ENCODE data around the gene CFAP97D1.

The CFAP97D1 gene

DNA sequence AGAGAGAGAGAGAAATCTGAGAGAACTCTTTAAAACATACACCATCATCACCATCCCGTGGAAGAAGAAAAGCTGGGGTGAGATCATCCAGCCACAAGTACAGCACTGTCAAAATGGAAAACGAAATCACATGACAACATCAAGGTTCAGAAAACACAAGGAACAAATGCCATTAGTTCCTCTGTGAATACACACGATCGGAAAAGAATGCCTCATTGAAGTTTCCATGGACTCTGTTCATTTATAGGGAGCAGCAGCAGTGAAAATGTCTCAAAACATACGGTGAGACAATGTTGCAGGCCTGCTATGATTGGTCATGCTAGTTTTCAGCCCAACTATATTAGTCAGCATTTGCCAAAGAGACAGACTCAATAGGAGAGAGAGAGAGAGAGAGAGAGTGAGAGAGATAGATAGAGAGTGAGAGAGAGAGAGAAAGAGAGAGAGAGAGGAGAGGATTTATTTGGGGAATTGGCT is 4.4 kb downstream of the CFAP97D1 start:
- Histone ChIP-seq H3K36me3 (replicated peaks in 1 of 2; ENCODE audit: control insufficient read depth in 2 of 2, insufficient read depth in 2 of 2, low read length in 2 of 2) (no peaks in the 10 kb centered on the region), H2BK12ac (ENCODE audit: low read length) (no peak overlapping the region), H2AK5ac (ENCODE audit: low read depth, low read length) (no peak overlapping the region), H3K9me3 (replicated peaks in 1 of 2; ENCODE audit: control insufficient read depth in 2 of 2, insufficient read depth in 1 of 2, low read depth in 1 of 2, low read length in 2 of 2) (peaks cover 0 to under 1% of the 10 kb centered on the region in 2 donors), H2BK120ac (ENCODE audit: low read depth, low read length) (no peak overlapping the region), H3K27me3 (ENCODE audit: control insufficient read depth in 3 of 3, insufficient read depth in 3 of 3, low read depth in 1 of 3, low read length in 3 of 3) (peaks cover 0 to 40% (median 9%) of the 10 kb centered on the region in 3 experiments), H4K8ac (ENCODE audit: low read depth, low read length) (no peak overlapping the region), H2BK15ac (ENCODE audit: low read length) (no peak overlapping the region), H3K18ac (ENCODE audit: low read length) (no peak overlapping the region), H3K79me1 (ENCODE audit: low read depth, low read length) (no peaks in the 10 kb centered on the region), H3K14ac (ENCODE audit: low read length) (no peak overlapping the region), H3K23ac (ENCODE audit: low read depth, low read length, poor library complexity) (no peak overlapping the region), H3K4ac (ENCODE audit: low read length) (no peak overlapping the region), H3K4me3 (ENCODE audit: low read length in 2 of 2) (no peak overlapping the region), H2AFZ (ENCODE audit: low read length) (no peak overlapping the region), H4K91ac (ENCODE audit: low read depth, low read length, poor library complexity) (no peak overlapping the region), H3K4me2 (ENCODE audit: insufficient read depth, low read length, poor library complexity, severe bottlenecking) (no peak overlapping the region), H2BK5ac (ENCODE audit: low read length) (no peak overlapping the region), H3K9ac (ENCODE audit: low read depth, low read length, poor library complexity) (no peak overlapping the region), H3K27ac (replicated peaks; ENCODE audit: low read length) (no peak overlapping the region), H3K4me1 (ENCODE audit: control insufficient read depth in 2 of 2, insufficient read depth in 1 of 2, low read depth in 1 of 2, low read length in 2 of 2) (peaks cover 0 to 2% of the 10 kb centered on the region in 2 donors)
- no CpG with 5 or more reads among the region's 5 CpGs for WGBS, 2 donors (ENCODE audit: extremely low coverage in 2 of 2, insufficient read length in 2 of 2, insufficient replicate concordance in 1 of 2)
- no peak for DNase-seq (ENCODE audit: low spot score)

DNA sequence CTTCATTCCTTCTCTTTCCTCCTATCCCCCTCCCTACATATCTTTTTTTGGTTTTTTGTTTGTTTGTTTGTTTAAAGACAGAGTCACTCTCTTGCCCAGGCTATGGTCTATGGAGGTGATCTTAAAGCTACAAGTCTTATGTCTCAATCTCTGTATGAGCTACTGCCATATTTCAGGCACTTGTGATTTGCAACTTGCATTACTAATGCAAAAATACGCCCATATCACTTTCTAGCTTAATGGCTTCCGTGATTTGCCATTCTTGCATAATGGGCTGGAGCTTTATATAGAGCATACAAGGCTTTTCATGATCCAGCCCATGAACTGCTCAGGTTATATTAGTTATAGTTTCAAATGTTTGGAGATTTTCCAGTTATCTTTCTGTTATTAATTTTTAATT is 7.5 kb downstream of the CFAP97D1 start:
- WGBS, 2 donors (ENCODE audit: extremely low coverage in 2 of 2, insufficient read length in 2 of 2, insufficient replicate concordance in 1 of 2): no CpG with 5 or more reads among the region's 2 CpGs
- no peak overlapping the region for H3K4me3 ChIP-seq (ENCODE audit: low read length in 2 of 2)
- no peak overlapping the region for H3K23ac ChIP-seq (ENCODE audit: low read depth, low read length, poor library complexity)
- no peaks in the 10 kb centered on the region for H3K79me1 ChIP-seq (ENCODE audit: low read depth, low read length)
- H3K14ac ChIP-seq (ENCODE audit: low read length): no peak overlapping the region
- no peaks in the 10 kb centered on the region for H3K36me3 ChIP-seq (replicated peaks in 1 of 2; ENCODE audit: control insufficient read depth in 2 of 2, insufficient read depth in 2 of 2, low read length in 2 of 2)
- H2AK5ac ChIP-seq (ENCODE audit: low read depth, low read length): no peak overlapping the region
- no peak overlapping the region for H3K18ac ChIP-seq (ENCODE audit: low read length)
- H3K27ac ChIP-seq (replicated peaks; ENCODE audit: low read length): no peak overlapping the region
- H3K9ac ChIP-seq (ENCODE audit: low read depth, low read length, poor library complexity): no peak overlapping the region
- no peak overlapping the region for H2BK5ac ChIP-seq (ENCODE audit: low read length)
- no peak overlapping the region for H4K91ac ChIP-seq (ENCODE audit: low read depth, low read length, poor library complexity)
- no peak overlapping the region for H3K4me2 ChIP-seq (ENCODE audit: insufficient read depth, low read length, poor library complexity, severe bottlenecking)
- peaks cover 0 to 2% of the 10 kb centered on the region in 2 donors for H3K9me3 ChIP-seq (replicated peaks in 1 of 2; ENCODE audit: control insufficient read depth in 2 of 2, insufficient read depth in 1 of 2, low read depth in 1 of 2, low read length in 2 of 2)
- H3K4me1 ChIP-seq (ENCODE audit: control insufficient read depth in 2 of 2, insufficient read depth in 1 of 2, low read depth in 1 of 2, low read length in 2 of 2): no peaks in the 10 kb centered on the region
- no peak overlapping the region for H2BK15ac ChIP-seq (ENCODE audit: low read length)
- no peak overlapping the region for H4K8ac ChIP-seq (ENCODE audit: low read depth, low read length)
- no peak overlapping the region for H3K4ac ChIP-seq (ENCODE audit: low read length)
- H2BK120ac ChIP-seq (ENCODE audit: low read depth, low read length): no peak overlapping the region
- peaks cover 0 to 11% (median 0%) of the 10 kb centered on the region in 3 experiments for H3K27me3 ChIP-seq (ENCODE audit: control insufficient read depth in 3 of 3, insufficient read depth in 3 of 3, low read depth in 1 of 3, low read length in 3 of 3)
- no peak overlapping the region for H2AFZ ChIP-seq (ENCODE audit: low read length)
- no peak for DNase-seq (ENCODE audit: low spot score)
- H2BK12ac ChIP-seq (ENCODE audit: low read length): no peak overlapping the region

DNA sequence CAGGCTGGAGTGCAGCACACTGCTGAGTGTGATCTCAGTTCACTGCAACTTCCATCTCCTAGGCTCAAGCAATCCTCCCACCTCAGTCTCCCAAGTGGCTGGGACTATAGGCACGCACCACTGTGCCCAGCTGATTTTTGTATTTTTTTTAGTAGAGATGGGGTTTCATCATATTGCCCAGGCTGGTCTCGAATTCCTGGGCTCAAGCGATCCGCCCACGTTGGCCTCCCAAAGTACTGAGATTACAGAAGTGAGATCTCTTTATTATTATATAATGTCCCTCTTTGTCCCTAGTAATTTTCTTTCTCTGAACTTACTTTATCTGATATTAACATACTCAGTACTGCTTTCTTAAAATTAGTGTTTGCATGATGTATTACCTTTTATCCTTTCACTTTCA is 8.3 kb downstream of the CFAP97D1 start:
- Histone ChIP-seq H3K18ac (ENCODE audit: low read length) (no peak overlapping the region), H2BK12ac (ENCODE audit: low read length) (no peak overlapping the region), H3K79me1 (ENCODE audit: low read depth, low read length) (no peaks in the 10 kb centered on the region), H3K23ac (ENCODE audit: low read depth, low read length, poor library complexity) (no peak overlapping the region), H3K9me3 (replicated peaks in 1 of 2; ENCODE audit: control insufficient read depth in 2 of 2, insufficient read depth in 1 of 2, low read depth in 1 of 2, low read length in 2 of 2) (peaks cover 0 to 2% of the 10 kb centered on the region in 2 donors), H2BK120ac (ENCODE audit: low read depth, low read length) (no peak overlapping the region), H2BK5ac (ENCODE audit: low read length) (no peak overlapping the region), H3K4me2 (ENCODE audit: insufficient read depth, low read length, poor library complexity, severe bottlenecking) (no peak overlapping the region), H3K27ac (replicated peaks; ENCODE audit: low read length) (no peak overlapping the region), H3K36me3 (replicated peaks in 1 of 2; ENCODE audit: control insufficient read depth in 2 of 2, insufficient read depth in 2 of 2, low read length in 2 of 2) (no peaks in the 10 kb centered on the region), H3K4ac (ENCODE audit: low read length) (no peak overlapping the region), H3K9ac (ENCODE audit: low read depth, low read length, poor library complexity) (no peak overlapping the region), H2AFZ (ENCODE audit: low read length) (no peak overlapping the region), H4K91ac (ENCODE audit: low read depth, low read length, poor library complexity) (no peak overlapping the region), H3K27me3 (ENCODE audit: control insufficient read depth in 3 of 3, insufficient read depth in 3 of 3, low read depth in 1 of 3, low read length in 3 of 3) (peaks cover 0 to 4% (median 0%) of the 10 kb centered on the region in 3 experiments), H2BK15ac (ENCODE audit: low read length) (no peak overlapping the region), H3K4me3 (ENCODE audit: low read length in 2 of 2) (no peak overlapping the region), H4K8ac (ENCODE audit: low read depth, low read length) (no peak overlapping the region), H3K14ac (ENCODE audit: low read length) (no peak overlapping the region), H2AK5ac (ENCODE audit: low read depth, low read length) (no peak overlapping the region), H3K4me1 (ENCODE audit: control insufficient read depth in 2 of 2, insufficient read depth in 1 of 2, low read depth in 1 of 2, low read length in 2 of 2) (no peaks in the 10 kb centered on the region)
- no peak for DNase-seq (ENCODE audit: low spot score)
- WGBS, 2 donors (ENCODE audit: extremely low coverage in 2 of 2, insufficient read length in 2 of 2, insufficient replicate concordance in 1 of 2): no CpG with 5 or more reads among the region's 5 CpGs

DNA sequence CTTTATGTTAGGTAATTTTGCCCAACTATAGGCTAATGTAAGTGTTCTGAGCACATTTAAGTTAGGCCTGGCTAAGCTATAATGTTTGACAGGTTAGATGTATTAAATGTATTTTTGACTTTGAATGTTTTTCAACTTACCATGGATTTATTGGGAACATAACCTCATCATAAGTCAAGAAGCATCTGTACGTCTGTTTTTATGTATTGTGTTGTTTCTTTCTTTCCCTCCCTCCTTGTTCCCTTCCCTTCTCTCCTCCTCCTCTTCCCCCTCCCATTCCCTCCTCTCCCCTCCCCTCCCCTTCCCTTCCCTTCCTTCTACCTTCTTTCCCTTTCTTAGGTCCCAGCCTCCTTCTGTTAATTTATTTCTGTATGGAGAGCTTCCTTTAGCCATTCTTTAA is 9.2 kb downstream of the CFAP97D1 start:
- Histone ChIP-seq H3K27ac (replicated peaks; ENCODE audit: low read length) (no peak overlapping the region), H3K4me1 (ENCODE audit: control insufficient read depth in 2 of 2, insufficient read depth in 1 of 2, low read depth in 1 of 2, low read length in 2 of 2) (no peaks in the 10 kb centered on the region), H3K4me3 (ENCODE audit: low read length in 2 of 2) (no peak overlapping the region), H2BK5ac (ENCODE audit: low read length) (no peak overlapping the region), H3K9ac (ENCODE audit: low read depth, low read length, poor library complexity) (no peak overlapping the region), H3K36me3 (replicated peaks in 1 of 2; ENCODE audit: control insufficient read depth in 2 of 2, insufficient read depth in 2 of 2, low read length in 2 of 2) (no peaks in the 10 kb centered on the region), H3K14ac (ENCODE audit: low read length) (no peak overlapping the region), H4K8ac (ENCODE audit: low read depth, low read length) (no peak overlapping the region), H2BK15ac (ENCODE audit: low read length) (no peak overlapping the region), H2AFZ (ENCODE audit: low read length) (no peak overlapping the region), H3K79me1 (ENCODE audit: low read depth, low read length) (no peaks in the 10 kb centered on the region), H3K9me3 (replicated peaks in 1 of 2; ENCODE audit: control insufficient read depth in 2 of 2, insufficient read depth in 1 of 2, low read depth in 1 of 2, low read length in 2 of 2) (peaks cover 0 to 2% of the 10 kb centered on the region in 2 donors), H2BK12ac (ENCODE audit: low read length) (no peak overlapping the region), H3K4ac (ENCODE audit: low read length) (no peak overlapping the region), H4K91ac (ENCODE audit: low read depth, low read length, poor library complexity) (no peak overlapping the region), H2AK5ac (ENCODE audit: low read depth, low read length) (no peak overlapping the region), H2BK120ac (ENCODE audit: low read depth, low read length) (no peak overlapping the region), H3K27me3 (ENCODE audit: control insufficient read depth in 3 of 3, insufficient read depth in 3 of 3, low read depth in 1 of 3, low read length in 3 of 3) (peaks cover 0 to under 1% (median 0%) of the 10 kb centered on the region in 3 experiments), H3K4me2 (ENCODE audit: insufficient read depth, low read length, poor library complexity, severe bottlenecking) (no peak overlapping the region), H3K23ac (ENCODE audit: low read depth, low read length, poor library complexity) (no peak overlapping the region), H3K18ac (ENCODE audit: low read length) (no peak overlapping the region)
- no CpG with 5 or more reads among the region's 1 CpG for WGBS, 2 donors (ENCODE audit: extremely low coverage in 2 of 2, insufficient read length in 2 of 2, insufficient replicate concordance in 1 of 2)
- DNase-seq (ENCODE audit: low spot score): no peak
